ENCODE measurements around the gene NCAPD3.
"Not testable (repeated sequence)": the region's sequence is repeated elsewhere in the genome, so short reads cannot be mapped to it uniquely, and the experiment has no call there.

Gene NCAPD3

GRCh38 chr11:134224710-134225664 lies 1.2 kb upstream of the NCAPD3 start:
- peak; percentile 53 to 87 (median 82) for DNase-seq

GRCh38 chr11:134223121-134223520 lies 646 bp downstream of the NCAPD3 start:
- DNase-seq, result peak; percentile 5 to 66 (median 47)

DNA sequence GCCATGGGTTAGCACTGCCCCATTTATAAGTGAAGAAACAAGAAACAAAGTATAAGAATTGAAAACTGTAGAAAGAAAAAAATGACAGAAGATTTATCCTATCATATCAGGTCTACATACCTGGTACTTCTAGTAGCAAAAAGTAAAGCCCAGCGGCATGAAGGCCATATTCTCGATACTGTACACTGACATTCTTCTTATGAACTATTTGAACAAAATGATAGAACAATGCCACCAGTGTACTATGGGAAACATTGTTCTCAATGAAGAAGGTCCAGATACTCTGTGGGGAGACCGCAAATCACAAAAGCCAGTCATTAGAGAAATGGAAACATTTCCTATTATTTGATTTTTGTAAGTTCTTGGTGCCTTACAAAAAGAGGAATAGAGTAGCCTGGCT lies 7.0 kb downstream of the NCAPD3 start:
- no peak for DNase-seq

- no peak for DNase-seq
Observed at GRCh38 chr11:134215836-134216235, 7.9 kb downstream of the NCAPD3 start.

- peak; percentile 10 to 59 (median 10) for DNase-seq
Observed at GRCh38 chr11:134207538-134208239, 16.1 kb downstream of the NCAPD3 start.

- DNase-seq, result no peak
Observed at GRCh38 chr11:134206185-134206584, 17.6 kb downstream of the NCAPD3 start.

GRCh38 chr11:134205729-134206128 lies 18.0 kb downstream of the NCAPD3 start:
- no peak for DNase-seq

DNA sequence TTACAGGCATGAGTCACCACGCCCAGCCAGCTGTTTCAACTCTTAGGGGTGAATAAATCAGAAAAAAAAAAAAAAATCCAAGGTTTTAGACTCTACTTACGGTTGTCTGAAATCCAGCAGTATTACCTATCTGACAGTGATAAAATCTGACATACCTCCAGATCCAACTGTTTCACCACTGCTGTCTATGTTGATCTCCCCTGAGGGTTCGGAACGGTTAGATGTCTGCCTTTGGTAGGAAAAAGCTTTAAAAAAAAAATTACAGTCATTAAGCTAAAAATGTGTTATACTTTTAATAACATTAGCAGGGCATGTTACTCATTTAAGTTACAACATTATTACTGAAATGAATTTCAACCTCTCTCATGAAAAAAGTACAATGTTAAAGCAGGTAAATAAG lies 21.1 kb downstream of the NCAPD3 start:
- no peak for DNase-seq

GRCh38 chr11:134200688-134201087 lies 23.1 kb downstream of the NCAPD3 start:
- no peak for DNase-seq

GRCh38 chr11:134199531-134199930 lies 24.2 kb downstream of the NCAPD3 start:
- no peak for DNase-seq

- no peak for DNase-seq
Observed at GRCh38 chr11:134196756-134197155, 27.0 kb downstream of the NCAPD3 start.

DNA sequence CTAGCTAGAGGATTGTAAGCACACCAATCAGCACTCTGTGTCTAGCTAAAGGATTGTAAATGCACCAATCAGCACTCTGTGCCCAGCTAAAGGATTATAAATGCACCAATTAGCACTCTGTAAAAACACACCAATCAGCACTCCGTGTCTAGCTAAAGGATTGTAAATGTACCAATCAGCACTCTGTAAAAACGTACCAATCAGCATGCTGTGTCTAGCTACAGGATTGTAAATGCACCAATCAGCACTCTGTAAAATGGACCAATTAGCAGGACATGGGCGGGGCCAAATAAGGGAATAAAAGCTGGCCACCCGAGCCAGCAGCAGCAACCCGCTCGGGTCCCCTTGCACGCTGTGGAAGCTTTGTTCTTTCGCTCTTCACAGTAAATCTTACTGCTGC lies 35.7 kb downstream of the NCAPD3 start:
- not testable (repeated sequence) for DNase-seq

DNA sequence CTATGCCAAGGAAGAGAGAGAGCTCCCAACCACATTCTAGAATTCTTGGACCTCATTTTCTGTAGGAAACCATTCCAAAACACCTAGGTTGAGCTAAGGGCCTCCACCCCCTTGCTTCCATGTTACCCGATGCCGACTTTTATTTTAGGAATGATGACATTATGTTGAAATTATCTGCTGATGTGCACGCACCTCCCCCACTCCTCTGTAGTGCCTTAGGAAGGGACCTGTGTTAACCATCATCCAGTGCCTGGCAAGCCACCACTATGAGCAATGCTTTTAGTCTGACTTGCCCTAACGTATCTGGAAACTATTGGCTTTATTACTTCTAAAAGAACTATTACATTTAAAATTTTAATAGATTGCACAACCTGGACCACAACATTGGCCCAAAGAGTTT lies 42.1 kb downstream of the NCAPD3 start:
- no peak for DNase-seq

GRCh38 chr11:134178032-134178674 lies 45.6 kb downstream of the NCAPD3 start:
- DNase-seq, result no peak

- no peak for DNase-seq
Observed at GRCh38 chr11:134176284-134176683, 47.5 kb downstream of the NCAPD3 start.

GRCh38 chr11:134173296-134173695 lies 50.5 kb downstream of the NCAPD3 start:
- DNase-seq, result no peak

GRCh38 chr11:134171951-134172350 lies 51.8 kb downstream of the NCAPD3 start:
- no peak for DNase-seq

DNA sequence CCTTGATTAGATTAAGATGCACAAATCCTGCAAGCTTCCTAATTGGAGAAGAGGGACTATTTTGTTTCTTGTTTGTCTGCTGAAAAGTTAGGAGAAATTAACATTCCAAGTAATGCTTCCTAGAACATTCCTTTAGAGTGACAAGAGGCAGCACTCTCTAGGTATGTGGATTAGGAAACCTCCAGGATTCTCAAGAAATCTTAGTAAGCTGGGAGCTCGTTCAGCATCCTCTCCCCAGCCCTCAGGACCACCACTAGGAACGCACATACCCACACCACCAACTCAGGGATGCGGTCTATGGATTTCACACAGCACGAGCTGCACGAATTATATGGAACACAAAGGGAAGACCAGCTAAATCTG lies 52.9 kb downstream of the NCAPD3 start:
- no peak for DNase-seq

DNA sequence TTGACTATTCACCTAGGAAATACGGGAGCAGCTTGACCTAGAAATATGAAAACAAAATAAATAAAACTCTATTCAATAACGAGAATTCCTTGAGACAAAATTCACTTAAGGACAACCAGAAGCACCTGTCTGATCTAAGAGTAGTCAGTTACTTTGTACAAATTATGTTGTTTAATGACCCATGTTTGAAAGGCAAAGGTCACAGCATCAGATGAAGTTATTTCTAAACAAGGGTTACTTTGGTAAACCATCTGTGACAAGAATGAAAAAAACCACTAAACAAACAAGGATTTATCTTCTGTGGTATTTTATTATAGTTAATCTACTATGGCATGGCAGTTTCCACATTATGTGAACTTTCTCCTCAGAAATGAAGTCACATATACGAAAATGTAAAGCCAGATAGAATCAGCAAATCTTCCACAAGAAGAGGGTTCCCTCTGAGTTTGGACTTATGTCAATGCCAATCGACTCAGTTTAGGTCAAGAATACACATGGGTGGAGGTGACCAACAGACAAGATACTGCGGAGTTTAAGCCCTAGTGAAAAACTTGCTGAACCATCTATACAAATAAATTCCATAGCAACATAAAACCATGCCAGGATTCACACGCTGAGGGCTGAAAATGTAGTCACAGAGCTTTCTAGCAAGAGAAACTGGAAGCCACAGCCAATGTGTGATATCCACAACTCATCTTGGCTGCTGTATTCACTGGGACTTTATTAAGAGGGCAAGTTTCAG lies 53.4 kb downstream of the NCAPD3 start:
- DNase-seq, result no peak

DNA sequence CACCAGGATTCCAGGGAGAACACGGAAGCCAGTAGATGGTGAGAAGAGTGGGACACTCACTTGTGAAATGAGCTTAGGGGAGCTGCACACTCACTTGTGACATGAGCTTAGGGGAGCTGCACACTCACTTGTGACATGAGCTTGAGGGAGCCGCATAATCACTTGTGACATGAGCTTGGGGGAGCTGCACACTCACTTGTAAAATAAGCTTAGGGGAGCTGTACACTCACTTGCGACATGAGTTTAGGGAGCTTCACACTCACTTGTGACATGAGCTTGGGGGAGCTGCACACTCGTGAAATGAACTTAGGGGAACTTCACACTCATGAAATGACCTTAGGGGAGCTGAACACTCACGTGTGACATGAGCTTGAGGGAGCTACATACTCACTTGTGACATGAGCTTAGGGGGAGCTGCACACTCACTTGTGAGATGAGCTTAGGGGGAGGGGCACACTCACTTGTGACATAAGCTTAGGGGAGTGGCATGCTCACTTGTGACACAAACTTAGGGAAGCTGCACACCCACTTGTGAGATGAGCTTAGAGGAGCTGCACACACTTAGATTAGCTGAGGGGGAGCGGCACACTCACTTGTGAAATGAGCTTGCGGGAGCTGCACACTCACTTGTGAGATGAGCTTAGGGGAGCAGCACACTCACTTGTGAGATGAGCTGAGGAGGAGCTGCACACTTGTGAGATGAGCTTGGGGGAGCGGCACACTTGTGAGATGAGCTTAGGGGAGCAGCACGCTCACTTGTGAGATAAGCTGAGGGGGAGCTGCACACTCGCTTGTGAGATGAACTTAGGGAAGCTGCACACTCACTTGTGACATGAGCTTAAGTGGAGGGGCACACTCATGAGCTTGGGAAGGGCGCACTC lies 59.0 kb downstream of the NCAPD3 start:
- DNase-seq, result peak in 2 of 3 experiments; percentile 35 to 61

GRCh38 chr11:134159652-134160051 lies 64.1 kb downstream of the NCAPD3 start:
- no peak for DNase-seq

GRCh38 chr11:134158023-134158422 lies 65.7 kb downstream of the NCAPD3 start:
- DNase-seq, result no peak

Data from NCI-H1417 (cell line).